Fibroblast of the aortic adventitia (primary cell): ENCODE results near the gene SUN2. TPM values are rescaled to one million over a fixed set of nuclear protein-coding genes. Genes with fewer than 3 reads are reported as not detected.

Experiments
- DNase-seq: peaks from one replicate; pipeline ENCODE4 v3.0.0-alpha.2; 2010; ENCODE audit warnings: low read depth
- H3K4me3 ChIP-seq: 2 replicates; pipeline ENCODE4 v1.5.1; 2011; ENCODE audit warnings: low read depth, mild to moderate bottlenecking, control low read depth, low read length, moderate library complexity
- total RNA-seq: library from RNA; depleted of rRNA; stranded (reverse); fragments of >200 nt; gene quantifications from 2 replicates; pipeline ENCODE4 v1.2.3, GENCODE V29; 2012; ENCODE audit warnings: low replicate concordance
- TF ChIP-seq, protein P1 (sequence below): IDR thresholded peaks from 2 replicates; pipeline ENCODE4 v1.5.1; 2011; ENCODE audit warnings: mild to moderate bottlenecking, low read length, control low read depth, inconsistent platforms; ENCODE audit not compliant: insufficient read depth

The SUN2 gene
- total RNA-seq, 1 donor: 69.1 TPM

DNA sequence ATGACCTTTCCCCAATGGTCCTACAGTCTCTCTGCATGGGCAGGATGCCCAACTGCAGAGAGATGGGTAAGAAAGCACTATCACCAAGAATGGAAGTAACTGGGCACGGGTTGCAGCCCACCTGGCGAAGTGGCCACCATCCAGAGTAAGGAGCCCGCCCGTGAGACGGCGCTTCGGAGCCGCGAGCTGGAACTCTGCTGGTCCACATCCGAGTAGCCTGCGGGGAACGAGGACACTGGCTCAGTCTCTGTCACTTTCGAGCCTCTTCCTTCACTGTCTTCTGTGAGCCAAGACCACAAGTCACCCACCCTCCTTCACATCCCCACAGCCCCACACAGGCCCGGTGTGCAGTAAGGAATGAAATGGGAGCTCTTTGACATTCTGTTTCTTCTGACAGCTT lies 5.7 kb downstream of the SUN2 start:
- TF ChIP-seq, protein P1, sequence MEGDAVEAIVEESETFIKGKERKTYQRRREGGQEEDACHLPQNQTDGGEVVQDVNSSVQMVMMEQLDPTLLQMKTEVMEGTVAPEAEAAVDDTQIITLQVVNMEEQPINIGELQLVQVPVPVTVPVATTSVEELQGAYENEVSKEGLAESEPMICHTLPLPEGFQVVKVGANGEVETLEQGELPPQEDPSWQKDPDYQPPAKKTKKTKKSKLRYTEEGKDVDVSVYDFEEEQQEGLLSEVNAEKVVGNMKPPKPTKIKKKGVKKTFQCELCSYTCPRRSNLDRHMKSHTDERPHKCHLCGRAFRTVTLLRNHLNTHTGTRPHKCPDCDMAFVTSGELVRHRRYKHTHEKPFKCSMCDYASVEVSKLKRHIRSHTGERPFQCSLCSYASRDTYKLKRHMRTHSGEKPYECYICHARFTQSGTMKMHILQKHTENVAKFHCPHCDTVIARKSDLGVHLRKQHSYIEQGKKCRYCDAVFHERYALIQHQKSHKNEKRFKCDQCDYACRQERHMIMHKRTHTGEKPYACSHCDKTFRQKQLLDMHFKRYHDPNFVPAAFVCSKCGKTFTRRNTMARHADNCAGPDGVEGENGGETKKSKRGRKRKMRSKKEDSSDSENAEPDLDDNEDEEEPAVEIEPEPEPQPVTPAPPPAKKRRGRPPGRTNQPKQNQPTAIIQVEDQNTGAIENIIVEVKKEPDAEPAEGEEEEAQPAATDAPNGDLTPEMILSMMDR: no peak
- DNase-seq: no peak

DNA sequence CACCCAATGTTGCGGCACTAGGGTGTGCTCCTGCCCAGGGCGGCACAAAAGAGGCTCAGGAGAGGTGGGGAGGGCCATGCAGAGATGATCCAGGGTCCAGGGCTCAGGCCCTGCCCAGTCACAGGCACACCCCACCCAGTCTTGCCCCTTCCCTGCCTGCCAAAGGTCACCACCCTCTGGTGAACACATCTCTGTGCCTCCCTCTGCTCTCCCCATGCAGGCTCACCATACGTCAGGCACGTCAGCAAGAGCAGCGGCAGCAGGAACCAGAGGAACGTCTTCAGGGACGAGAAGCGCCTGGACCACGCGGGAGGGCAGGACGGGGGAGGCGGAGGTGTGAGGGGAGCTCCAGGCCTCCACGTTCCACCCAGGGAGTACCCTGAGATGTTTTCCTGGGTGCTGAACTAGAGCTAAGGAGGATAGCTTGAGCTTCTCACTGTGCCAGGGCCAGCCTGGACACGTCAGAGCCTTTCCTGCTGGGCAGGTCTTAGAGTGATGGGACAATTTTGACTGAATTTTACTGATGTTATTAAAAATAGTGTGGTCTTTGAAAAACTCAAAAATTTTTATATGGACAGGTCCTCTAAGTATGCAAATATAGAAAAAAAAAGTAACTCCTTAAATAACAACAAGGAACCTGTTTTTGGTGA lies 7.2 kb downstream of the SUN2 start:
- TF ChIP-seq, protein P1: no peak
- no peak for DNase-seq
- H3K4me3 ChIP-seq: no peak overlapping the region

More for the DNA sequence above, 5.7 kb downstream of the SUN2 start:
- no peak overlapping the region for H3K4me3 ChIP-seq

DNA sequence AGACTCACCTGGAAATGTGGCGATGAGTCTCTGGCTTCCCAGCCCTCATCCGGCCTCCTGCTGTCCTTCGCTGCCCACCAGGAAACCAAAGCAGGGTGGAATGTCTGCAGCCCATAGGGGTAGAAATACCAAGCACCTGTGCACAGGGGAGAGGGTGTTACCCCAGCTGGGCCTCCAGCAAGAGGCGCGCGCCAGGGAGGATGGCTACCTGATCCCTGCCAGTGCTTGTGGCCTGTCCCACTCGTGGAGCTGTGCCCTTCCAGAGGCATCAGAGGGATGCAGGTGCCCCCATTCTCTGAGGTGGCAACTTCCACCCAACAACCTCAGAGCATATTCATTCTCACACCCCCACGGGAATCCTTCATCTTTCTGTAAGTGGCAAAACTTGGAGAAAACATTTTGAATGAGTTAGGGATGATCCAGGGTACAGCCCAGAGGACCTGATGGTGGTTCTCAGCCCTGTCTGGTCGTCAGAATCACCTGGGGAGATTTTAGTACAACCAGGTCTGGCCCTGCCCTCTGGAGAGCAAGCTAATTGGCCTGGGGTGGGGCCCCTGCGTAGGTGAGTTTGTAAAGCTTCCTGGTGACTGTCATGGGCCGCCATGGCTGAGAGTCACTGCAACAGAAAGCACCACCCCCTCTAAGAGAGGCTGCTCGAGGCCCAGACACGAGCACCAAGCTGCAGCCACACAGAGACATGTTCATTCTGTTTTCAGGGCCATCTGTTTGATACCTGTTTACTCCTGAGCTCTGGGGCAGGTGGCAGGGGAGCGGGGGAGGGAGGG lies 9.9 kb downstream of the SUN2 start:
- TF ChIP-seq, protein P1: no peak
- no peak overlapping the region for H3K4me3 ChIP-seq
- no peak for DNase-seq

DNA sequence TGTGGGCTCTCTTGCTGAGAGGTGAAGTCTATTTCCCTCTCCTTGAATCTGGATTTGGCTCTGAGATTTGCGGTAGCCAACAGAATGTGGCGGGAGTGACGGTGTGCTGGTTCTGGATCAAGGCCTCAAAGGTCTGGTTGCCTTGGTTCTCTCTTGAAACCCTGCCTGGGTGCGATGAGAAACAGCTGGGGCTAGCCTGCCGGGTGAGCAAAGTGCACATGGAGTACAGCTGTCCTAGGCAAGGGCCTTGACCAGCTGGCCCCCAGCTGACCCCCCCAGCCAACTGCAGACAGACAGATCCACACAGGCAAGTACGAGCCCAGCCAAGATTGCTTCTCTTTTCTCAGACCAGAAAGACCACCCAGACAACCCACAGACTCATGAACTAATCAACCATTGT lies 10.8 kb downstream of the SUN2 start:
- H3K4me3 ChIP-seq: no peak overlapping the region
- TF ChIP-seq, protein P1: no peak
- DNase-seq: no peak

DNA sequence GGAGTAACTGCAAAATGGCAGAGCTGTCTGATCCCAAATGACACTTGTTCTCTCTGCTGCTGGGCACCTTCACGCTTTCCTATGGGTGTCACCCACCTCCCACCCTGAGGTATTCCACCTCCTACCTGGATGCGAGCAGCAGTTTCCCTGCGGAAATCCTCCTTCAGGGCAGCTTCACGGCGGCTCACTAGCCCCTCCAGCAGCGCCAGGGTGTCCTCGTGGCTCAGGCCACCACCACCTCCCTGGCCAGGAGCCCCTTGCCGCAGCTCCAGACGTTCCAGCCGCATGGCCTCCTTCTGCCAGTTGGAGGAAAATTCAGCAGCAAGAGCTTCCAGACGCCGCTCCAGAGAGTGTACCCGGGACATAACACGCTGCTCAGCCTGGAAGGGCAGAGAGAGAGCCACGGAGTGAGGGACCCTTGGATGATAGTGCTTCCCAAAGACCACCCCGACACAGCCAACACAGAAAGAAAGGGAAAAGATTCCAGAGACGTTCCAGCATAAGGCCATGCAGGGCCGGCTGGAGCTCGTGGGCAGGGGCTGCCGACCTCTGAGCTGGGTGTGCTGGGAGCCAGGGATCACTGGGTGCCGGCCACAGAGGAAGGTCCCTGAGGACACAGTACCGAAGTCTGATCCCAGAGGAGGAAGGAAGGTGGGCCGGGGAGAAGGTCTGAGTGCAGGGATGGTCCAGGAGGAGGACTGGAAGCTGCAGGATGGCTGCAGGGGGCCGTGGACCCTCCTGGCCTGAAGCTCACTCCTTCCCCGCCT lies 13.4 kb downstream of the SUN2 start:
- H3K4me3 ChIP-seq: no peak overlapping the region
- DNase-seq: no peak
- TF ChIP-seq, protein P1: no peak

DNA sequence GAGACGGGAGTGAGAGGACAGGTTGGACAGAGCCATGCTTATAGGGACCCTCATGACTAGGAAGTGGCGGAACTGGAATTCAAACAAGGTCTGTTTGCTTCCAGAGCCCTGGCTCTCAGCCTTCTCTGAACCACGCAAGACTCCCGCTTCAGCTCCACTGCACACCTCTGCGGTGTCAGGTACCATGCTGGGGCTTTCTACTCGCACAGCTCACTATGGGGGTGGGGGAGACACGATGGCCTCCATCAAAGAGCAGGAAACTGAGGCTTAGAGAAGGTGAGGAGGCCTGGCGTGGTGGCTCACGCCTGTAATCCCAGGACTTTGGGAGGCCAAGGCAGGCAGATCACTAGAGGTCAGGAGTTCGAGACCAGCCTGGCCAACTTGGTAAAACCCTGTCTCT lies 14.2 kb downstream of the SUN2 start:
- no peak for DNase-seq
- no peak overlapping the region for H3K4me3 ChIP-seq
- TF ChIP-seq, protein P1: no peak
